ENCODE results near the gene CDC42BPA. TPM values are rescaled to one million over a fixed set of nuclear protein-coding genes. Genes with fewer than 3 reads are reported as not detected.

CDC42BPA gene
- polyA plus RNA-seq, 1 donor, result 24.3 TPM

DNA sequence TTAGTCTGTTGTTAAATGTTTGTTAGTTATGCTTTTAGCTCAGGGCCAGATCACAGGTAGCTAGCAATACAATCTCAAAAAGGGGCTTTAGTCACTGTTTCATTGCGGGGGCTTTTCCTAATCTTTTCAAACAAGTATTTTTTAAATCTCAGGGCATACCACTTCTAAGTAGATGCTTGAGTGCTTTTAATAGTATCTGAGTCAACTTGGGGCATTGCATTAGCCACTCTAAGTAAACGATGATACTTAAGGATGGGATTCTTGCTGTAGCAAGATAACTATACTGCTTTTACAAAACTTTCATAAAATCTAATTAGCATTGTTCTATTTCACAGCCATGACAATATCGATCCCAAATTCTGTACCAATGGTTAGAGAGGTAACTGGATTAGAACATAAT, 11.6 kb downstream of the CDC42BPA start:
- H3K9me3 ChIP-seq (ENCODE audit: control insufficient read depth, low read depth, low read length), result no peaks in the 10 kb centered on the region
- H3K27ac ChIP-seq (ENCODE audit: low read length), result no peak overlapping the region
- H3K36me3 ChIP-seq (ENCODE audit: control insufficient read depth, insufficient read depth, low read length), result no peaks in the 10 kb centered on the region
- DNase-seq, result no peak
- H3K4me1 ChIP-seq (ENCODE audit: control insufficient read depth, insufficient read depth, low read length), result no peaks in the 10 kb centered on the region
- H3K27me3 ChIP-seq (ENCODE audit: control insufficient read depth, insufficient read depth, low read length), result no peaks in the 10 kb centered on the region
- 90% methylated on average over 2 of the region's 3 CpGs for WGBS (ENCODE audit: insufficient coverage, low lambda C conversion rate)
- H3K4me3 ChIP-seq (ENCODE audit: low read length), result no peak overlapping the region

DNA sequence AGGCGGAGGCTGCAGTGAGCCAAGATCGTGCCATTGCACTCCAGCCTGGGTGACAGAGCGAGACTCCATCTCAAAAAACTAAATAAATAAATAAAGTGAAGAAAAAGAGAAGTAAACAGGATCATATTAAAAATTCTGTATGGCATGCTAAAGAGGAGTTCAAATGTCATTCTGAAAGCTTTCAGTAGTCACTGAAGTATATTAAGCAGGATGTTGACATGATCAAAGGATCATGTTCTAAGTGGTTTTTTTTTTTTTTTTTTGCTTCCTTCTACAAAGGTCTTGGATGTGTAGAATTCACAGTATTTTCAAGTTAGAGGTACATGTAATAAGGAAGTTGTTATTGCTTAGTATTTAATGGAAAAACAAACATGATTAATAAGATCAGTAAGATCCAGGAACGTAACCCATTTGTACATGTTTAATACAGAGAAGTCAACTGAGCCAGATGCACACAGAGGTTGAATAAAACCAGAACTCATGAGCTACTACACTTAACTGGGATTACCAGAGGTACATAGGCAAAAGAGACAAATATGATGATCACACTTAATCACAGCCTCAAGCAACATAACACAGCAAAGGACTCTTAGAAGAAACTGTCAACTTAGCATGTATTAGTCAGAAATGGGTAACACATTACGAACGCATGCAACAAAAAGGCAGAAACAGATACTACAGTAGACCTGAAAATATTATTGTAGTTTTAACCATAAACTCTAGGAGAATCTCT, 12.2 kb downstream of the CDC42BPA start:
- 100% methylated on average over 2 of the region's 6 CpGs for WGBS (ENCODE audit: insufficient coverage, low lambda C conversion rate)
- Histone ChIP-seq H3K9me3 (ENCODE audit: control insufficient read depth, low read depth, low read length) (no peaks in the 10 kb centered on the region), H3K27me3 (ENCODE audit: control insufficient read depth, insufficient read depth, low read length) (no peaks in the 10 kb centered on the region), H3K4me3 (ENCODE audit: low read length) (no peak overlapping the region), H3K27ac (ENCODE audit: low read length) (no peak overlapping the region), H3K4me1 (ENCODE audit: control insufficient read depth, insufficient read depth, low read length) (no peaks in the 10 kb centered on the region), H3K36me3 (ENCODE audit: control insufficient read depth, insufficient read depth, low read length) (no peaks in the 10 kb centered on the region)
- no peak for DNase-seq

DNA sequence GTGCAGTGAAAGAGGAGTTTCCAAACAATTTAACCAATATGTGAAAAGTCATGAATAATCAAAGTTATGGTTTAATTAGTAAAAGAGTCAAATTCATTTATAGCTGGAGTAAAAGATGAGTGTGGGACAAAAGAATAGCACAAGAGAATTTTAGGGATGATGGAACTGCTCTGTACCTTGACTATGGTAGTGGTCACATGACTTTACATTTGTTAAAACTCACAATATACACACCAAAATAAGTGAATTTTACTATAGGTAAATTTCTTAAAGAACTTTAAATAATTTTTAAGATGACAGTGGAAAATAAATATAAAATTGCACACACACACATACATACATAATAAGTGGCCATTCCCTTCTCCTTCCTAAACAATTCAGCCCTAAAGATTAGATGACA, 13.6 kb downstream of the CDC42BPA start:
- Histone ChIP-seq H3K4me3 (ENCODE audit: low read length) (no peak overlapping the region), H3K9me3 (ENCODE audit: control insufficient read depth, low read depth, low read length) (no peaks in the 10 kb centered on the region), H3K27me3 (ENCODE audit: control insufficient read depth, insufficient read depth, low read length) (no peaks in the 10 kb centered on the region), H3K36me3 (ENCODE audit: control insufficient read depth, insufficient read depth, low read length) (no peaks in the 10 kb centered on the region), H3K27ac (ENCODE audit: low read length) (no peak overlapping the region), H3K4me1 (ENCODE audit: control insufficient read depth, insufficient read depth, low read length) (no peaks in the 10 kb centered on the region)
- no peak for DNase-seq

DNA sequence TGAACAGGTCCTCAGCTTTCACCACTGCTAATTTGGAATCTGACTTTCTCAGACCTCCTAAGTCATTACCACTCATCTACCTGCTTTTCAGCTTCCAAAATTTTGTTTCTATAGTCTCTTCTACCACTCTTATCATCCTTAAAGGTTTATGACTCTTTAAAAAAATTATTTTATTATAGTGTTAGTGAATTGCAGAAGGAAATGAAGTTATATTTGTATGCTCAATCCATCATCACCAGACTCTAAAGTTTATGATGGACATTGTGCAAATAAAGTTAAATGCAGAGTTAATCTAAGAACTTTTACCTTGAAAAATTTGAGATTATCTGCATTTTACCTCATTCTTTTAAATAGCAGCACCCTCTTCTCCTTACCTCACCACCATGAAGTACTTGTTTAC, 14.6 kb downstream of the CDC42BPA start:
- Histone ChIP-seq H3K27me3 (ENCODE audit: control insufficient read depth, insufficient read depth, low read length) (no peaks in the 10 kb centered on the region), H3K36me3 (ENCODE audit: control insufficient read depth, insufficient read depth, low read length) (no peaks in the 10 kb centered on the region), H3K4me1 (ENCODE audit: control insufficient read depth, insufficient read depth, low read length) (no peaks in the 10 kb centered on the region), H3K4me3 (ENCODE audit: low read length) (no peak overlapping the region), H3K27ac (ENCODE audit: low read length) (no peak overlapping the region), H3K9me3 (ENCODE audit: control insufficient read depth, low read depth, low read length) (no peaks in the 10 kb centered on the region)
- no peak for DNase-seq

DNA sequence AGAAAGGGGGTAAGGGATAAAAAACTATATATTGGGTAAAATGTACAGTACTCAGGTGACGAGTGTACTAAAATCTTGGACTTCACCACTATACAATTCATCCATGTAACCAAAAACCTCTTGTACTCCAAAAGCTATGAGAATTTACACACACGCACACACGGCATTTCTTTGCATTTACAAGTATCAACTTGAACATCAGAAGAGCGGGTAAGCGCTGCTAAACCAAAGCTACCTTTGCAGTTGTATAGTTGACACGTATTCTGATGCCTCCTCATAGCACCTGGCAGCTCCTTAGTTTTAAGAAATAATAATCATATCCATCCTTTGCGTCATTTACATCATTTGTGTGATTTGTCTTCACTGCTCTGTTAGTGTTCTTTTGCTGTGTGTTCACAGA, 17.6 kb downstream of the CDC42BPA start:
- Histone ChIP-seq H3K4me1 (ENCODE audit: control insufficient read depth, insufficient read depth, low read length) (no peaks in the 10 kb centered on the region), H3K27me3 (ENCODE audit: control insufficient read depth, insufficient read depth, low read length) (no peaks in the 10 kb centered on the region), H3K36me3 (ENCODE audit: control insufficient read depth, insufficient read depth, low read length) (no peaks in the 10 kb centered on the region), H3K4me3 (ENCODE audit: low read length) (no peak overlapping the region), H3K9me3 (ENCODE audit: control insufficient read depth, low read depth, low read length) (no peaks in the 10 kb centered on the region), H3K27ac (ENCODE audit: low read length) (no peak overlapping the region)
- 100% methylated on average over 3 of the region's 7 CpGs for WGBS (ENCODE audit: insufficient coverage, low lambda C conversion rate)
- DNase-seq, result no peak

DNA sequence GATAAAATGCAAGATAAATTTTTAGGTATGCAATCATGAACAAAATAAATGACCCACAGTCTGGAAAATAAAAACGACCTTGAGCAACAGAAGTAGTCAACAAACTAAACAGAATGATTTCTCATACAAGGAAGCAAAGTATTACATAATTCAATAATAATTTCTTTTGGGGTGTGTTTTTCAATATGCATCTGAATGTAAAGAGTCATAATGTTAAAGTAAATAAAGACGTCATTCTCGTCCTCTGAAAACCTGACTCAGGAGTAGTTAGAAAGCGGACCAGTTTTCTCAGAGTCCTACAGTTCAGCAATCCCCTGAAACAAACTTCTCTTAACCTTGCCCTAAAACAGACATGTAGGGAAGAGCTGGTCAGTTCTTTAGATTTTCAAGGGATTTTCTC, 18.6 kb downstream of the CDC42BPA start:
- Histone ChIP-seq H3K4me1 (ENCODE audit: control insufficient read depth, insufficient read depth, low read length) (no peaks in the 10 kb centered on the region), H3K9me3 (ENCODE audit: control insufficient read depth, low read depth, low read length) (no peaks in the 10 kb centered on the region), H3K27ac (ENCODE audit: low read length) (no peak overlapping the region), H3K36me3 (ENCODE audit: control insufficient read depth, insufficient read depth, low read length) (no peaks in the 10 kb centered on the region), H3K27me3 (ENCODE audit: control insufficient read depth, insufficient read depth, low read length) (no peaks in the 10 kb centered on the region), H3K4me3 (ENCODE audit: low read length) (no peak overlapping the region)
- DNase-seq, result no peak
- 57% methylated on average over 2 of the region's 4 CpGs for WGBS (ENCODE audit: insufficient coverage, low lambda C conversion rate)

DNA sequence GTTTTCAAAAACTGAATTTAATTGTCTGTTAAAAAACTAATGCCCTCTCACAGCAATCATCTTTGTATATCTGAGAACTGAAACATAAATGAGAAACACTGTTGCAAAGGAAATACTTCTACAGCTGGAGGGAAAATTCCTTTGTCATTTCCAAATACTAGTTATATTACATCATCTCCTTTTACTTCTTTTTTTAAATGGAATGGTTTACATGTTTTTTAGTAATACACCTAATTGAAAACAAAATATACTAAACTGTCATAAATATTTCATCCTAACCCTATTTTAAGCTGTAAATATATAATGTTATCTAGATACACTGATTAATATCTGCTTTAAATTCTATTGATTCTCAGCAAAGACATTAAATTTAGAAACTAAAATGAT, 19.1 kb downstream of the CDC42BPA start:
- Histone ChIP-seq H3K27me3 (ENCODE audit: control insufficient read depth, insufficient read depth, low read length) (no peaks in the 10 kb centered on the region), H3K27ac (ENCODE audit: low read length) (no peak overlapping the region), H3K4me1 (ENCODE audit: control insufficient read depth, insufficient read depth, low read length) (no peaks in the 10 kb centered on the region), H3K4me3 (ENCODE audit: low read length) (no peak overlapping the region), H3K36me3 (ENCODE audit: control insufficient read depth, insufficient read depth, low read length) (no peaks in the 10 kb centered on the region), H3K9me3 (ENCODE audit: control insufficient read depth, low read depth, low read length) (no peaks in the 10 kb centered on the region)
- no peak for DNase-seq

DNA sequence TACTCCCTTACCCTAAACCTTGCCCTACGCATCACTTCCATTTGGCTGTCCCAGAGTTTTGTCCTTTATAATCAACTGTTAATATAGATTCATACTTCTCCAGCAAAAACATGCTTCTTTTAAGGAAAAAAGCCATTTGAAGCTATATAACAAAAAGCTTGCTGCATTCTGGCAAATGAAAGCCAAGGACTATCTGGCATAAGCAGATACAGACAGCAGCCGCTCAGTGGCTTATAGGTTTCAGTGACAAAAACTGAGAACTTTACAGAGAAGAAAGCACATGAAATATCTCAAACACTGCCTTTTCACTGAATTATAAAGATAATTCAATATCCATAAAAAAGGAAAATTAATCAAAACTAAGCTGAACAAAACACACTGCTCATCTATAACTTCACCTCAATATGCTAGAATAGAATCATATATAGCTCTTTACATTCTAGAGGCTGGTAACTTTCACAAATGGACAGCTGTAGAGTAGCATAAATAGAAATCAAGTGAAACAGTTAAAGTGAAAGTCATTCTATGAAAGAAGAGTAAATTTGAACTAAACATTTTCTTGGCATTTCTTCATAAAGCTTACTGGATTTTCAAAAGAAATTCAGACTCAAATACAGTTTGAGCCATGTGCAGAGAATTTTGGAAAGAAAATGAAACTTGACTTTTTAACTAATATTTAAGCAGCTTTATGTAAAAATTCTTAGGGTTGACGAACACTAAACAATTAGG, 19.6 kb downstream of the CDC42BPA start:
- Histone ChIP-seq H3K9me3 (ENCODE audit: control insufficient read depth, low read depth, low read length) (no peaks in the 10 kb centered on the region), H3K4me3 (ENCODE audit: low read length) (no peak overlapping the region), H3K4me1 (ENCODE audit: control insufficient read depth, insufficient read depth, low read length) (no peaks in the 10 kb centered on the region), H3K27ac (ENCODE audit: low read length) (no peak overlapping the region), H3K36me3 (ENCODE audit: control insufficient read depth, insufficient read depth, low read length) (no peaks in the 10 kb centered on the region), H3K27me3 (ENCODE audit: control insufficient read depth, insufficient read depth, low read length) (no peaks in the 10 kb centered on the region)
- WGBS (ENCODE audit: insufficient coverage, low lambda C conversion rate), result no CpG with 5 or more reads among the region's 3 CpGs
- DNase-seq, result no peak

DNA sequence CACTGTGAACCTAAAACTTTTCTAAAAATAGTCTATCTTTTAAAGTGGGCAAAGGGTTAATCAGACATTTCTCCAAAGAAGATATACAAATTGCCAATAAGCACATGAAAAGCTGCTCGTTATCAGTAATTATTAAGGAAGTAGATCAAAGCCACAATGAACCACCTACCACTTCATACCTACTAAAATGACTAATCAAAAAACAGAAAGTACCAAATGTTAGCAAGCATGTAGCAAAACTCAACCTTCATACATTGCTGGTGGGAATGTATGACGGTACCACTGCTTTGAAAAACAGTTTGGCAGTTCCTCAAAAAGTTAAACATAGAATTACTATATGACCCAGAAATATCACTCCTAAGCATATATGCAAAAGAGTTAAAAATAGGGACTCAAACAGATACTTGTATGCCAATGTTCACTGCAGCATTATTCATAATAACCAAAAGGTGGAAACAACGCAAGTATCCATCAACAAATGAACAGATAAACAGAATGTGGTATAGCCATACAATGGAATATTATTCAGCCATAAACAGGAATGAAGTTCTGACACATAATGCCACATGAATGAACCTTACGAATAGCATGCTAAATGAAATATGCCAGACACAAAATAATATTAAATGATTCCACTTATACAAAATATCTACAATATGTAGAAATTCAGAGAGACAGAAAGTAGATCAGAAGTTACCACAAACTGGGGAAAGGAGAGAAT, 21.1 kb downstream of the CDC42BPA start:
- no peak for DNase-seq
- Histone ChIP-seq H3K27ac (ENCODE audit: low read length) (no peak overlapping the region), H3K9me3 (ENCODE audit: control insufficient read depth, low read depth, low read length) (no peaks in the 10 kb centered on the region), H3K4me3 (ENCODE audit: low read length) (no peak overlapping the region), H3K36me3 (ENCODE audit: control insufficient read depth, insufficient read depth, low read length) (no peaks in the 10 kb centered on the region), H3K4me1 (ENCODE audit: control insufficient read depth, insufficient read depth, low read length) (no peaks in the 10 kb centered on the region), H3K27me3 (ENCODE audit: control insufficient read depth, insufficient read depth, low read length) (no peaks in the 10 kb centered on the region)
- 100% methylated on average over 1 of the region's 4 CpGs for WGBS (ENCODE audit: insufficient coverage, low lambda C conversion rate)

DNA sequence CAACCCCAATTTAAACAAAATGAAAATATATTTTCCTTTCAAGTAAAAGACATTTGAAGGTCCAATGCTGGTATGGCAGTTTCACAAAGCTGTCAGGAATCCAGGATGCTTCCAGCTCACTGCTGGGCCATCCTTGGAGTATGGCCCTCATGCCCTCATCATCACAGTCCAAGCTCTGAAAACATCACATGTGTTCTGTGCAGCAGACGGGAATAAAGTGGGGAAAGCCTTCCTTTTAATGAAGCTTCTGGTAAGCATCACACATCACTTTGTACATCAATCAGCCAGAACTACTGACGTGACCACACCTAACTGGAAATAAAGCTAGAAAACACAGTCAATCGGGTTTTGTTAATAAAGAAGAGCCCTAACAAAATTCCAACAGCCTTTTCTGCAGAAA, 22.7 kb downstream of the CDC42BPA start:
- H3K27me3 ChIP-seq (ENCODE audit: control insufficient read depth, insufficient read depth, low read length), result no peaks in the 10 kb centered on the region
- WGBS (ENCODE audit: insufficient coverage, low lambda C conversion rate), result no CpG with 5 or more reads among the region's 3 CpGs
- no peaks in the 10 kb centered on the region for H3K36me3 ChIP-seq (ENCODE audit: control insufficient read depth, insufficient read depth, low read length)
- H3K9me3 ChIP-seq (ENCODE audit: control insufficient read depth, low read depth, low read length), result no peaks in the 10 kb centered on the region
- DNase-seq, result no peak
- no peak overlapping the region for H3K4me3 ChIP-seq (ENCODE audit: low read length)
- H3K27ac ChIP-seq (ENCODE audit: low read length), result no peak overlapping the region
- no peaks in the 10 kb centered on the region for H3K4me1 ChIP-seq (ENCODE audit: control insufficient read depth, insufficient read depth, low read length)
